ENCODE results near the gene AGBL3. TPM values are rescaled to one million over a fixed set of nuclear protein-coding genes. Genes with fewer than 3 reads are reported as not detected.

Gene AGBL3
- total RNA-seq, 1 donor from 2014 or later = 1.5 TPM

GRCh38 chr7:135091717-135092116, 105.4 kb downstream of the AGBL3 start:
- Histone ChIP-seq H3K27me3 (ENCODE audit: low read depth) (no peaks in the 10 kb centered on the region), H3K27ac (replicated peaks) (no peak overlapping the region), H3K4me1 (no peaks in the 10 kb centered on the region), H3K9me3 (replicated peaks) (peaks cover 15% of the 10 kb centered on the region), H3K4me3 (no peak overlapping the region), H3K36me3 (peaks cover 6% of the 10 kb centered on the region)
- DNase-seq = no peak
- intact Hi-C loops (cut with micrococcal nuclease) = no loop called here
- TF ChIP-seq CTCF (IDR thresholded peaks at IDR 0.05; ENCODE audit: borderline replicate concordance) = no peak

GRCh38 chr7:135094472-135095237, 108.3 kb downstream of the AGBL3 start:
- no peak for DNase-seq
- H3K4me1 ChIP-seq = peaks cover 13% of the 10 kb centered on the region
- H3K4me3 ChIP-seq = no peak overlapping the region
- H3K27ac ChIP-seq (replicated peaks) = no peak overlapping the region
- peaks cover 3% of the 10 kb centered on the region for H3K36me3 ChIP-seq
- intact Hi-C loops (cut with micrococcal nuclease) = no loop called here
- TF ChIP-seq CTCF (IDR thresholded peaks at IDR 0.05; ENCODE audit: borderline replicate concordance) = no peak
- no peaks in the 10 kb centered on the region for H3K27me3 ChIP-seq (ENCODE audit: low read depth)
- H3K9me3 ChIP-seq (replicated peaks) = no peaks in the 10 kb centered on the region

- no peak for DNase-seq
- Histone ChIP-seq H3K4me3 (no peak overlapping the region), H3K36me3 (peaks cover 3% of the 10 kb centered on the region), H3K9me3 (replicated peaks) (no peaks in the 10 kb centered on the region), H3K27me3 (ENCODE audit: low read depth) (no peaks in the 10 kb centered on the region), H3K4me1 (peaks cover 13% of the 10 kb centered on the region), H3K27ac (replicated peaks) (no peak overlapping the region)
- TF ChIP-seq CTCF (IDR thresholded peaks at IDR 0.05; ENCODE audit: borderline replicate concordance) = no peak
- intact Hi-C loops (cut with micrococcal nuclease) = no loop called here
Observed at GRCh38 chr7:135095450-135095849, 109.1 kb downstream of the AGBL3 start.

GRCh38 chr7:135098391-135098790, 112.1 kb downstream of the AGBL3 start:
- no peak for DNase-seq
- Histone ChIP-seq H3K36me3 (no peaks in the 10 kb centered on the region), H3K4me3 (no peak overlapping the region), H3K4me1 (peaks cover 13% of the 10 kb centered on the region), H3K9me3 (replicated peaks) (no peaks in the 10 kb centered on the region), H3K27me3 (ENCODE audit: low read depth) (no peaks in the 10 kb centered on the region), H3K27ac (replicated peaks) (peak overlapping the region; percentile 22)
- intact Hi-C loops (cut with micrococcal nuclease) = no loop called here
- no peak for TF ChIP-seq CTCF (IDR thresholded peaks at IDR 0.05; ENCODE audit: borderline replicate concordance)

- H3K27ac ChIP-seq (replicated peaks) = no peak overlapping the region
- H3K4me1 ChIP-seq = peaks cover 13% of the 10 kb centered on the region
- peaks cover 5% of the 10 kb centered on the region for H3K9me3 ChIP-seq (replicated peaks)
- intact Hi-C loops (cut with micrococcal nuclease) = no loop called here
- H3K36me3 ChIP-seq = no peaks in the 10 kb centered on the region
- no peak for TF ChIP-seq CTCF (IDR thresholded peaks at IDR 0.05; ENCODE audit: borderline replicate concordance)
- no peaks in the 10 kb centered on the region for H3K27me3 ChIP-seq (ENCODE audit: low read depth)
- no peak for DNase-seq
- no peak overlapping the region for H3K4me3 ChIP-seq
Observed at GRCh38 chr7:135100856-135101255, 114.5 kb downstream of the AGBL3 start.
